GM12878 (cell line): Measurements from ENCODE around the gene ACTN2. TPM values are rescaled to one million over a fixed set of nuclear protein-coding genes. Genes with fewer than 3 reads are reported as not detected.

Experiments
- ATAC-seq: fragments of 200-7000 bp; cut with Tn5 transposase; 3 replicates; pipeline ENCODE4 v1.9.1; 2020; ENCODE audit warnings: mild to moderate bottlenecking, moderate library complexity
- BruUV-seq: library from RNA; stranded (reverse); fragments of 400-500 nt; replicated peaks from 2 replicates; lab custom pipeline; 2021; lab: Mats Ljungman, UMichigan
- CTCF ChIA-PET: fragments of 300-600 bp; sonication (Branson Sonifier 250); formaldehyde crosslinking; extraction: SDS; loops from one replicate; lab custom pipeline; 2021; ENCODE audit warnings: inconsistent platforms; lab: Yijun Ruan, JAX
- POLR2A ChIA-PET: fragments of 350-600 bp; formaldehyde crosslinking; extraction: SDS; loops from one replicate; lab custom pipeline; 2021; ENCODE audit warnings: inconsistent platforms; lab: Charles Lee
- RAD21 ChIA-PET: fragments of 300-600 bp; sonication (Branson Sonifier 250); formaldehyde crosslinking; loops from one replicate; lab custom pipeline; 2023; ENCODE audit warnings: antibody characterized with exemption; ENCODE audit not compliant: unreplicated experiment; lab: Charles Lee
- SMC1A ChIA-PET: fragments of 300-600 bp; sonication (Branson Sonifier 250); formaldehyde crosslinking; loops from one replicate; lab custom pipeline; 2023; ENCODE audit not compliant: unreplicated experiment, uncharacterized antibody; lab: Charles Lee
- DNase-seq: peaks from one replicate; pipeline ENCODE4 v3.0.0-alpha.2; 2011; ENCODE audit warnings: low read depth, low spot score
- FAIRE-seq: peaks from 3 replicates; lab custom pipeline; 2011; peaks lifted over from hg19 to GRCh38; lab: Jason Lieb, UNC
- H2AFZ ChIP-seq: 2 replicates; pipeline ENCODE4 v1.6.0; 2011; ENCODE audit warnings: low read depth, low read length, control low read depth; ENCODE audit not compliant: control insufficient read depth
- H3K27ac ChIP-seq: 2 replicates; pipeline ENCODE4 v1.5.1; 2011; ENCODE audit warnings: control low read depth; ENCODE audit not compliant: control insufficient read depth, insufficient read depth
- H3K27me3 ChIP-seq, 2 experiments: replicated peaks in 1 of 2; 2 replicates each; pipeline versions ENCODE4 v1.6.0 to v1.6.1; 2011; ENCODE audit warnings: low read length in 1 of 2; ENCODE audit not compliant: control insufficient read depth in 2 of 2, insufficient read depth in 2 of 2
- H3K36me3 ChIP-seq, 2 experiments: 2 replicates each; pipeline ENCODE4 v1.5.1; 2011; ENCODE audit warnings: low read length in 1 of 2; ENCODE audit not compliant: control insufficient read depth in 2 of 2, insufficient read depth in 2 of 2
- H3K4me1 ChIP-seq: 2 replicates; pipeline ENCODE4 v1.6.1; 2011; ENCODE audit warnings: mild to moderate bottlenecking, low read length, moderate library complexity, mixed read lengths; ENCODE audit not compliant: control insufficient read depth, insufficient read depth
- H3K4me2 ChIP-seq: 2 replicates; pipeline ENCODE4 v1.6.0; 2011; ENCODE audit warnings: control low read depth; ENCODE audit not compliant: control insufficient read depth, insufficient read depth
- H3K4me3 ChIP-seq: fragments of 200-600 bp; sonication (generic); 2 replicates; pipeline ENCODE4 v1.5.1; 2016
- H3K79me2 ChIP-seq: 2 replicates; pipeline ENCODE4 v1.6.0; 2011; ENCODE audit warnings: low read length; ENCODE audit not compliant: control insufficient read depth, insufficient read depth
- H3K9ac ChIP-seq: 2 replicates; pipeline ENCODE4 v1.8.0; 2011; ENCODE audit warnings: low read length, control low read depth, mixed read lengths; ENCODE audit not compliant: control insufficient read depth, insufficient read depth
- H3K9me3 ChIP-seq: replicated peaks from 3 replicates; pipeline ENCODE4 v1.5.1; 2011; ENCODE audit warnings: mild to moderate bottlenecking, low read length; ENCODE audit not compliant: control insufficient read depth, insufficient read depth
- H4K20me1 ChIP-seq: 2 replicates; pipeline ENCODE4 v1.6.0; 2011; ENCODE audit not compliant: control insufficient read depth, insufficient read depth
- KAT2A ChIP-seq: conservative IDR thresholded peaks from 2 replicates; pipeline ENCODE4 v1.6.1; 2011; ENCODE audit warnings: low read depth, low read length; ENCODE audit not compliant: control insufficient read depth
- MTA2 ChIP-seq: fragments of 450-650 bp; IDR thresholded peaks from 2 replicates; pipeline ENCODE4 v1.6.1; 2016; ENCODE audit warnings: low read depth, mild to moderate bottlenecking, moderate library complexity
- NR2F1 ChIP-seq: fragments of 450-650 bp; conservative IDR thresholded peaks from 2 replicates; pipeline ENCODE4 v1.6.1; 2017; ENCODE audit warnings: mild to moderate bottlenecking
- SREBF1 ChIP-seq: IDR thresholded peaks from 2 replicates; pipeline ENCODE4 v1.6.1; 2012; ENCODE audit warnings: mild to moderate bottlenecking, low read length
- TARDBP ChIP-seq: IDR thresholded peaks from 2 replicates; pipeline ENCODE4 v1.6.1; 2016; ENCODE audit warnings: borderline replicate concordance
- YY1 ChIP-seq: IDR thresholded peaks from 2 replicates; pipeline ENCODE4 v1.6.1; 2011; ENCODE audit warnings: low read depth, mild to moderate bottlenecking, low read length
- WGBS: methylation state at CpG from one replicate; pipeline ENCODE4 v1.1.6; 2016; ENCODE audit warnings: low lambda C conversion rate; ENCODE audit not compliant: insufficient replicate concordance, insufficient coverage; ENCODE audit errors: missing lambda C conversion rate; 5-methylcytosine and 5-hydroxymethylcytosine counted together
- in situ Hi-C: fragments of 300-500 bp; cut with MboI; formaldehyde crosslinking; loops from 9 replicates; pipeline ENCODE4 v1.14.3; 2018; ENCODE audit warnings: mixed read lengths
- intact Hi-C: fragments of 100-400 bp; cut with micrococcal nuclease; formaldehyde crosslinking; loops from one replicate; pipeline ENCODE4 v1.14.2; 2022; ENCODE audit not compliant: unreplicated experiment
- polyA plus RNA-seq, 11 experiments: library from polyadenylated mRNA; depleted of rRNA in 4 of 11; unstranded in 6 of 11; stranded (reverse) in 5 of 11; fragments of >200 nt; fragmentation: Nextera tagmentation in 4 of 11; fragmentation: Illumina TruSeq in 1 of 11; extraction: Ambion mirVana in 4 of 11; extraction: Trizol in 1 of 11; gene quantifications; 1 replicate in 1 of 11; 2 replicates in 10 of 11; pipeline versions ENCODE4 v1.2.1 to v1.2.3, GENCODE V29; 2011 to 2016; ENCODE audit warnings: inconsistent platforms in 2 of 11, missing spikeins in 2 of 11, low read depth in 1 of 11
- total RNA-seq, 4 experiments: library from RNA; depleted of rRNA in 3 of 4; stranded (reverse); fragments of >200 nt in 3 of 4; fragmentation: Illumina TruSeq in 1 of 4; extraction: Trizol in 1 of 4; gene quantifications; 2 replicates each; pipeline versions ENCODE4 v1.2.1 to v1.2.3, GENCODE V29; 2013 to 2021
- TF ChIP-seq, protein P1 (sequence below): fragments of 450-650 bp; IDR thresholded peaks from 2 replicates; pipeline ENCODE4 v1.6.1; 2017; ENCODE audit warnings: mild to moderate bottlenecking, moderate library complexity
- TF ChIP-seq, protein P2 (sequence below): fragments of 450-650 bp; IDR thresholded peaks from 2 replicates; pipeline ENCODE4 v1.6.1; 2016; ENCODE audit warnings: mild to moderate bottlenecking, moderate library complexity, borderline replicate concordance

Gene ACTN2
- total and polyA plus RNA-seq, 10 of the 15 experiments (the other 5 are each of a cell fraction or from before 2014, with no cell fraction given): 0.10 TPM; not detected in 9

DNA sequence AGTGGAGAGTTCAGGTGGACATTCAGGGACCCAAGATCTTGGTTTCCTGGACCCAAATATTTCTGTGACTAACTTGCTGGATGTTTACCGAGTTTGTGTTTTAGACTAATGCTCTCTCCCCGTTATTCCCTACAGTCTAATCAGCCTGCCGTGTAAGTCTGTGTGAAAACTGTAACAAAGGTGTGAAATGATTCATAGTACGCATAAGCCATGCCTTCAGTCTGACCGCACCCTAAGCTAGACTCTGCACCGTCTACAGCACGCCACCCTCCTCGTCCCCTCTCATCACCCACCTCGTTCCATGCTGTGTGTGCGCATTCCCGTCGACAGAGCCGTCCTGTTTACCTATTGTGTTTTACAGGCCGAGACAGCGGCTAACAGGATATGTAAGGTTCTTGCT lies 50.5 kb downstream of the ACTN2 start:
- intact Hi-C loops: no loop called here
- WGBS: 61% methylated on average over 15 of the region's 15 CpGs
- DNase-seq: no peak
- FAIRE-seq: no peak
- no peak overlapping the region for H3K9ac ChIP-seq
- no peak overlapping the region for H3K27ac ChIP-seq
- no peak for ATAC-seq
- no peaks in the 10 kb centered on the region for H3K27me3 ChIP-seq
- H4K20me1 ChIP-seq: no peaks in the 10 kb centered on the region
- ChIA-PET CTCF (no interaction called here), RAD21 (no interaction called here), POLR2A (no interaction called here), SMC1A (no interaction called here)
- TF ChIP-seq, protein P1, sequence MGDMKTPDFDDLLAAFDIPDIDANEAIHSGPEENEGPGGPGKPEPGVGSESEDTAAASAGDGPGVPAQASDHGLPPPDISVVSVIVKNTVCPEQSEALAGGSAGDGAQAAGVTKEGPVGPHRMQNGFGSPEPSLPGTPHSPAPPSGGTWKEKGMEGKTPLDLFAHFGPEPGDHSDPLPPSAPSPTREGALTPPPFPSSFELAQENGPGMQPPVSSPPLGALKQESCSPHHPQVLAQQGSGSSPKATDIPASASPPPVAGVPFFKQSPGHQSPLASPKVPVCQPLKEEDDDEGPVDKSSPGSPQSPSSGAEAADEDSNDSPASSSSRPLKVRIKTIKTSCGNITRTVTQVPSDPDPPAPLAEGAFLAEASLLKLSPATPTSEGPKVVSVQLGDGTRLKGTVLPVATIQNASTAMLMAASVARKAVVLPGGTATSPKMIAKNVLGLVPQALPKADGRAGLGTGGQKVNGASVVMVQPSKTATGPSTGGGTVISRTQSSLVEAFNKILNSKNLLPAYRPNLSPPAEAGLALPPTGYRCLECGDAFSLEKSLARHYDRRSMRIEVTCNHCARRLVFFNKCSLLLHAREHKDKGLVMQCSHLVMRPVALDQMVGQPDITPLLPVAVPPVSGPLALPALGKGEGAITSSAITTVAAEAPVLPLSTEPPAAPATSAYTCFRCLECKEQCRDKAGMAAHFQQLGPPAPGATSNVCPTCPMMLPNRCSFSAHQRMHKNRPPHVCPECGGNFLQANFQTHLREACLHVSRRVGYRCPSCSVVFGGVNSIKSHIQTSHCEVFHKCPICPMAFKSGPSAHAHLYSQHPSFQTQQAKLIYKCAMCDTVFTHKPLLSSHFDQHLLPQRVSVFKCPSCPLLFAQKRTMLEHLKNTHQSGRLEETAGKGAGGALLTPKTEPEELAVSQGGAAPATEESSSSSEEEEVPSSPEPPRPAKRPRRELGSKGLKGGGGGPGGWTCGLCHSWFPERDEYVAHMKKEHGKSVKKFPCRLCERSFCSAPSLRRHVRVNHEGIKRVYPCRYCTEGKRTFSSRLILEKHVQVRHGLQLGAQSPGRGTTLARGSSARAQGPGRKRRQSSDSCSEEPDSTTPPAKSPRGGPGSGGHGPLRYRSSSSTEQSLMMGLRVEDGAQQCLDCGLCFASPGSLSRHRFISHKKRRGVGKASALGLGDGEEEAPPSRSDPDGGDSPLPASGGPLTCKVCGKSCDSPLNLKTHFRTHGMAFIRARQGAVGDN: no peak
- no TSS peak for BruUV-seq
- H3K36me3 ChIP-seq: no peaks in the 10 kb centered on the region
- H3K4me3 ChIP-seq: no peak overlapping the region
- no peak overlapping the region for H3K4me2 ChIP-seq
- H3K9me3 ChIP-seq: no peaks in the 10 kb centered on the region
- H3K4me1 ChIP-seq: peaks cover 3% of the 10 kb centered on the region; the same call in 1 of the 2 replicates
- no peak overlapping the region for H2AFZ ChIP-seq
- H3K79me2 ChIP-seq: no peaks in the 10 kb centered on the region
- in situ Hi-C loops: no loop called here

DNA sequence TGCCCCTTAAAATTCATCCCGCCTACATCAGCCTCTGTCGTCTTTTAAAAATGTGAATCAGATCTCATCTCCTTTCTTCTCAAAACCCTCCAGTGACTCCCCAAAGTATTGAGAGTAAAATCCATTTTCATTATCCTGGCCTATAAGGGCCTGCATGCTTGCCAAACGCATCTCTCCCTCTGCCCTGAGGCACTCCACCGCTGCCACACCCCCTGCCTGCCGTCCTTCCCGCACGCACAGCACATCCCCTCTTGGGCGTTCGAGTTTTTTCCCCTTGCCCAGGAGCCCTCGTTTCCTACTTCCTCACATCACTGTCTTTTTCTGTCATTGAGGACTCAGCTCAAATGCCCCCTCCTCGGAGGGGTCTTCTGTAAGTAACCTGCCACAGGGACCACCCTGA lies 55.5 kb downstream of the ACTN2 start:
- CTCF ChIA-PET: no interaction called here
- TF ChIP-seq TARDBP (no peak), SREBF1 (no peak), NR2F1 (no peak), KAT2A (no peak), YY1 (no peak), MTA2 (no peak)
- TF ChIP-seq, protein P2, sequence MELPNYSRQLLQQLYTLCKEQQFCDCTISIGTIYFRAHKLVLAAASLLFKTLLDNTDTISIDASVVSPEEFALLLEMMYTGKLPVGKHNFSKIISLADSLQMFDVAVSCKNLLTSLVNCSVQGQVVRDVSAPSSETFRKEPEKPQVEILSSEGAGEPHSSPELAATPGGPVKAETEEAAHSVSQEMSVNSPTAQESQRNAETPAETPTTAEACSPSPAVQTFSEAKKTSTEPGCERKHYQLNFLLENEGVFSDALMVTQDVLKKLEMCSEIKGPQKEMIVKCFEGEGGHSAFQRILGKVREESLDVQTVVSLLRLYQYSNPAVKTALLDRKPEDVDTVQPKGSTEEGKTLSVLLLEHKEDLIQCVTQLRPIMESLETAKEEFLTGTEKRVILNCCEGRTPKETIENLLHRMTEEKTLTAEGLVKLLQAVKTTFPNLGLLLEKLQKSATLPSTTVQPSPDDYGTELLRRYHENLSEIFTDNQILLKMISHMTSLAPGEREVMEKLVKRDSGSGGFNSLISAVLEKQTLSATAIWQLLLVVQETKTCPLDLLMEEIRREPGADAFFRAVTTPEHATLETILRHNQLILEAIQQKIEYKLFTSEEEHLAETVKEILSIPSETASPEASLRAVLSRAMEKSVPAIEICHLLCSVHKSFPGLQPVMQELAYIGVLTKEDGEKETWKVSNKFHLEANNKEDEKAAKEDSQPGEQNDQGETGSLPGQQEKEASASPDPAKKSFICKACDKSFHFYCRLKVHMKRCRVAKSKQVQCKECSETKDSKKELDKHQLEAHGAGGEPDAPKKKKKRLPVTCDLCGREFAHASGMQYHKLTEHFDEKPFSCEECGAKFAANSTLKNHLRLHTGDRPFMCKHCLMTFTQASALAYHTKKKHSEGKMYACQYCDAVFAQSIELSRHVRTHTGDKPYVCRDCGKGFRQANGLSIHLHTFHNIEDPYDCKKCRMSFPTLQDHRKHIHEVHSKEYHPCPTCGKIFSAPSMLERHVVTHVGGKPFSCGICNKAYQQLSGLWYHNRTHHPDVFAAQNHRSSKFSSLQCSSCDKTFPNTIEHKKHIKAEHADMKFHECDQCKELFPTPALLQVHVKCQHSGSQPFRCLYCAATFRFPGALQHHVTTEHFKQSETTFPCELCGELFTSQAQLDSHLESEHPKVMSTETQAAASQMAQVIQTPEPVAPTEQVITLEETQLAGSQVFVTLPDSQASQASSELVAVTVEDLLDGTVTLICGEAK: no peak
- H3K4me3 ChIP-seq: no peak overlapping the region
- H3K27me3 ChIP-seq: no peaks in the 10 kb centered on the region
- H3K36me3 ChIP-seq: no peaks in the 10 kb centered on the region
- BruUV-seq: no TSS peak
- in situ Hi-C loops (no loop called here), intact Hi-C loops (no loop called here)
- H2AFZ ChIP-seq: no peak overlapping the region
- H3K4me2 ChIP-seq: no peak overlapping the region
- 59% methylated on average over 11 of the region's 11 CpGs for WGBS
- no peak for DNase-seq
- no peak overlapping the region for H3K27ac ChIP-seq
- H3K9me3 ChIP-seq: no peaks in the 10 kb centered on the region
- H3K4me1 ChIP-seq: no peaks in the 10 kb centered on the region
- no peak for FAIRE-seq
- SMC1A ChIA-PET: no interaction called here
- RAD21 ChIA-PET: no interaction called here
- H4K20me1 ChIP-seq: no peaks in the 10 kb centered on the region
- ATAC-seq: no peak
- POLR2A ChIA-PET: no interaction called here
- H3K79me2 ChIP-seq: no peaks in the 10 kb centered on the region
- H3K9ac ChIP-seq: no peak overlapping the region
